Measurements from ENCODE around the gene NXNL1.

GRCh38 chr19:17482877-17483604 is 22.3 kb upstream of the NXNL1 start:
- no peak for TF ChIP-seq CTCF (conservative IDR thresholded peaks at IDR 0.05)
- TF ChIP-seq ZFX (IDR thresholded peaks at IDR 0.05): no peak

Data from C4-2B (cell line).